HG03039 (cell line): ENCODE data around the gene BEND4.
"Not testable (repeated sequence)": the region's sequence is repeated elsewhere in the genome, so short reads cannot be mapped to it uniquely, and the experiment has no call there.

ENCODE experiments used
- ATAC-seq: cut with Tn5 transposase; IDR thresholded peaks from one replicate; pipeline ENCODE4 v1.9.1; 2021; ENCODE audit warnings: mild to moderate bottlenecking, moderate library complexity; ENCODE audit not compliant: unreplicated experiment

Gene BEND4

DNA sequence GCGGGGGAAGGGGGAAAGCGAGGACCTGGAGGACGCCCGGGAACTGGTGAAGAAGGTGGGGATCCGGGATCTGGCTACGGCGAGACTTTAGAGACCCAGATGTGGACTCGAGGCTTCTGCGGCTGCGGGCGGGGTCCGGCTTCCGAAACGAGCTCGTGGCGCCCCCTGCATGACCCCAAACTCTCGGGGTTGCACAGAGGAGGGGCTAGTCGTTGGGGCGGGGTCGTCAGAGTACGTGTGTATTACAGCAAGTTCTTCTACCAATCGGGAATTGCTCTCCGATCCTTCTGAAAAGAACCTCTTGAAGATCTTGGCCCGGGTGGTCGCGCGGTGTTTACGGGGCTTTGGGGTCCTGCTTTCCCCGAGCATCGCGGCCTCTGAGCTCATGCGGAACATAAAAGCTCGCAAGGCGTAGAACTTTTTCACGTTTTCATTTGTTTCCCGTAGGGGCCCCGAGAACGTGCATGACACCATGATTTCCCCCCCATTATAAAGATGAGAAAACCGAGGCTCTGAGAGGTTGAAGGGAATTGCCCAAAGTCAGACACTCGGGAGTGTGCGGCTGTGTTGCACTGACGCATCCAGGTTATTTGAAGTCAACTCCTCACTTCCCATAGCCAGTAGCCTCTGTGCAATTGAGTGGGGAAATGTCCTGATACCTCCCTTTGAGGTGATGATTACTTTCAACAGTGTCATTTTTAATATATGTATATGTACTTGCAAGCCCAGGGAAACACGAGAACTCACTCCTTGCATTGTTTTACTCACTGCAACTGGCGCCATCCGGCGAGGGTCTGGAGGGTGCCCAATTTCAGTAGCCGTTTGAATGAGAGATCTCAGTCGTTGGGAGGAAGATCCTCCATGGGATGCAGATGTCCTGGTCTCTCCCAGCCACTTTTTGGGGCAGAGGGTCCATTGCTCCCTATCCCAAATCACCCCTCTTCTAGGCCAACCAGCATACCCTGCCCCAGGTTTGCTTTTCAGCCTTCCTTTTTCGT lies at the start of gene BEND4:
Gene BEND4 (minus strand): TSS at position 149 of the 998 bp plus-strand sequence. CDS start 512 bp downstream, outside the sequence.
- ATAC-seq = no peak

DNA sequence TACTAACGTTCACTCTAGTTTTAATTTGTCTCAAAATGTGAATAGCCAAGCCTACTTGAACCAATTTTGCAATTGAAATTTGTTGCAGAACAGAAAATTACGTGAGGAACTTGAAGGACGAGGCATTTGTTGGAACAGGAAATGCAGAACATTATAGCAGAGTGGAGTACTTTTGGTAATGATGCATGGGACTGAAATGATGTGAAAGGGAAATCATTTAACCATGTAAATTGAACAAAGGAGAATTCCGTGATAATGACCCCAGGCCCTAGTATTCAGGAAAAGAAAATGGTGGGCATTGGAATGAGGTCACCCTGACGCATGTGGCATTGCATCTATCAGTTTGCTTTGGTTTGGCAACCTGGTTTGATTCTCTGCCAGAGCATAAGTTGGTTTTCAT lies 44.9 kb upstream of the BEND4 start:
- ATAC-seq = no peak

DNA sequence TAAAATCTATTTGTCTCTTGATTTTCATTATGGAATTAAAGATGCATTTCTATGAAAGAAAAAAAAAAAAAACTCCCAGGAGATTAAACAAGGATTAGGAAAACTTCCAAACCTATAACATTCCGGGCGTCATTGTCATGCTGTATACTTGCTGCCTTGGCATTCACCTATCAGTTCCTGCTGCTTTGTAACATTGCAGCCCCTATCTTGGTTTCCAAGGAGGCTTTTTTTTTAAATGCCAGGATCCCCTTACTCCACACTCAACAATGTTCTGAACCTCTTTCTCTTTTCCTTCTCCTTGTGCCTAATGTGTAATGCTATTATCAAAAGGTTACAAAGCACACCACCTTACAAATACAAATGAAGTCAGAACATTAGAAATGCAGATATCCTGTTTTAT lies 20.5 kb upstream of the BEND4 start:
- no peak for ATAC-seq

DNA sequence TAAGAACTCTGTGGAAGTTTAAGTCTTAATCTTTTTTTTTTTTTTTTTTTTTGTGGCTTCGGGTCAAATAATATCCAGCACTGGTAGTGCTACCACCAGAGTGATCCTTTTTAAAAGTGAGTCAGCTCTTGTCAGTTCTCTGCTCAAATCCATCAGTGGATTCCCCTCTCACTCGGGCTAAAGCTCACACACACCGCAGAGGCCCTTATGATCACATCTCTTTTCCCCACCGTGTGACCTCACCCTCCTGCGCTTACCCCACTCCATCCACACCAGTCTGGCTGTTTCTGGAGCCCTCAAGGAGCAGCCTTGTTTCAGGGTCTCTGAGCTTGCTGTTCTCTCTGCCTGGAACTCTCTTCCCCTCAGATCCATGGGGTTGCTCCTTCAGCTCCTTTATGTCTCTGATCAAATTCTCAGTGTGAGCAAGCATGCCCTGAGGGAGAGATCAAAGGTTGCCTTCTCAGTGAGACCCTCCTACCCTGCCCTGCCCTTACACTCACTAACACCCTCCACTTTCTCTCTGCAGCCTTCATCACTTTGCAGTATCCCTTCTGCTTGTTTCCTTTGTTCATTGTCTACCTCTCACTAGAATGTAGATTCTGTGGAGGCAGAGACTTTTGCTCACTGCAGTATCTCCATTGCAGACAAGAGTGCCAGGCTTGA lies 19.8 kb upstream of the BEND4 start:
- ATAC-seq = no peak

DNA sequence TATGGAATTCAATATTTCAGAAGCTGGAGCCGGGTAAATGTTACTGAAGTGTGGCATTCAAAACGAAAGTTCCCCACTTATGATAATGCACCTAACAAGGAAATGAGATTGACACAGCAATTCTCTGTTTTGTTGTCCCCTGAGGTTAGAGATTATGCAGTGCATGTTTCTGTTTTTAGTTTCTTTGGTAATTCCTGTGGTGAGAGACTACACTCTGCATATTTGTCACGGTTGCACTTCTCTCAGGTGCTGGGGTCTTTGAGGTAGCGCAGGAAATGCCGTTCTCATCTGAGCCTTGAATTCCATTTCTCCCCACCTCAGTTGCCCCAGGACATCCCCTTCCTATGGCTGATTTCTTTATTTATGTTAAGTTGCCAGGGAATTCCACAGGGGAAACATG lies 15.3 kb upstream of the BEND4 start:
- peak; percentile 100 for ATAC-seq

DNA sequence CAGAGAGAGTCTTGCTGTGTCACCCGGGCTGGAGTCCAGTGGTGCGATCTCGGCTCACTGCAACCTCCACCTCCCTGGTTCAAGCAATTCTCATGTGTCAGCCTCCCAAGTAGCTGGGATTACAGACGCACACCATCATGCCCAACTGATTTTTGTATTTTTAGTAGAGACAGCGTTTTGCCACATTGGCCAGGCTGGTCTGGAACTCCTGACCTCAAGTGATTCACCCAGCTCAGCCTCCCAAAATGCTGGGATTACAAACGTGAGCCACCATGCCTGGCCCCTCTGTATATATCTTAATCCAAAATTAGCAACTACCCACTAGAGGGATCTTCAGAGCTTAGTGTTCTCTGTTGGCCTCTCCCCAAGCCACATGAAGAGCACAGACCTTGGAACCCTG lies 13.7 kb upstream of the BEND4 start:
- ATAC-seq = not testable (repeated sequence)

DNA sequence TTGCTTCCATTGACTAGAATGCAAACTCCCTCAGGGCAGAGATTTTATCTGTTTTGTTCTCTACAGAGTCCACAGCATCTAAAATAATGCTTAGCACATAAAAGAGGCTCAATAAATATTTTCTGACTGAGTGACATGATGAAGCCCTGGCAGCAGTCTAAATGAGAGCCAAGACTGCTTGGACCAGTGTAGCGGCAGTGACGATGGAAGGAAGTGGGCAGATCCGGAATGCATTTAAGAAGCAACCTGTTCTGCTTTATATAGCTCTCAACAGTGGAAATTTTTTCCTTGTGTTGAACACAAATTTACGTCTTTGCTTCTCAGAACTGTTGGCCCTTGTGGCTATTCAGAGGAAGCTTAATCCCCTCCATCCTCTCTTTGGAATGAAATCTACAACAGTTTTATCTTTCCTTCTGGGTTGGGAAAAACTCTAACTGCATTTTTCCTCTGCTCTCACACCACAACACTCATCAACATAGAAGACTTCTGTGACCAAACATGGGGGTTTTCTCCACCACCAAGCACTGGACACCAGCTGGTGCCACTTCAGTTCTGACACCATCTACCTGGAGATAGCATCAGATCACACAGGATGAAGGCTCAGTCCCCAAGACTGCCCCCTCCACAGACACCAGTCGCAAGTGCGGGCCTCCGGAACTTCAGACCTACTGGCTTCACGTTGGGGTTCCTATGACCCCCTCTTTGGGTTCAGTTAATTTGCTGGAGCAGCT lies 7.0 kb upstream of the BEND4 start:
- ATAC-seq = no peak

DNA sequence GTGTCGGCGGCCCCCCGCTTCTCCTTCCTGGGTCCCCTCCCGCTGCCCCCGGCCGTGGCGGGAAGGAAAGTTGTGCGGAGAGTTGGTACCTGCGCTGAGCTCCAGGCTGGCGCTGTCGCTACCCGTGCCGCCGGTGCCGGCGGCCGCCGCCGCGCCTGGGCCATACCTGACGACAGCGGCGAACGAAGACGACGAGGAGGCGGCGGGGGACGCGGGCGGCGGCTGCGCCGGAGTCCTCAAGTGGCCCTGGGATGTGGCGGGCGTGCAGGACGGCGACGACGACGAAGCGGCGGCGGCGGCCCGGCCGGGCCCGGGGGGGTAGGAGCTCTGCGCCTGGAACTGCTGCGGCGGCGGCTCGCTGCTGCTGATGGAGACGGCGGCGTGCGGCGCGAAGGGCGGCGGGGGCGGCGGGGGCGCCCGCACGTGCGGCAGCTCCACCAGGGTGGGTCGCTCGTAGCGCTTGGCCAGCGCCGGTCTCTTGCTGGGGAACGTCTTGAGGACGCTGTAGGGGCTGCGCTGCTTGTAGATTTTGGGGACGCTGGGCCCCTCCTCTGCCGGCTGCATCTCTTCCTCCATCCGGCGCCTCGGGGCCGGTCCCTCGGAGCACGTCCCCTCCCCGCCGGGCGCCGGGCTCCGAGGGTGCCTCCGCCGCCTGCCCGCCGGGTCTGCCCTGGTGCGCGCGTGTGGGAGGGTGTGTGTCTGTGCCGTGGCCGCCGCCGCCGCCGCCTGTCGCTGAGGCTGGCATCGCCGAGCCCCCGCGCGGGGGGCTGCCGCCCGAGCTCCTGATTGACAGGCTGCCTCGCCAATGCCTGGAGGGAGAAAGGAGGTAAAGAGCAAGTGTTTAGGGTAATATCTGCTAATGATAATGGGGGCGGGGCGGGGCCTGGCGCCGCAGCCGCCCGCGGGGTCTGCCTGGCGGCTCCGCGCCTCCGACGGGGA lies 618 bp downstream of the BEND4 start:
- peak; percentile 49 for ATAC-seq

DNA sequence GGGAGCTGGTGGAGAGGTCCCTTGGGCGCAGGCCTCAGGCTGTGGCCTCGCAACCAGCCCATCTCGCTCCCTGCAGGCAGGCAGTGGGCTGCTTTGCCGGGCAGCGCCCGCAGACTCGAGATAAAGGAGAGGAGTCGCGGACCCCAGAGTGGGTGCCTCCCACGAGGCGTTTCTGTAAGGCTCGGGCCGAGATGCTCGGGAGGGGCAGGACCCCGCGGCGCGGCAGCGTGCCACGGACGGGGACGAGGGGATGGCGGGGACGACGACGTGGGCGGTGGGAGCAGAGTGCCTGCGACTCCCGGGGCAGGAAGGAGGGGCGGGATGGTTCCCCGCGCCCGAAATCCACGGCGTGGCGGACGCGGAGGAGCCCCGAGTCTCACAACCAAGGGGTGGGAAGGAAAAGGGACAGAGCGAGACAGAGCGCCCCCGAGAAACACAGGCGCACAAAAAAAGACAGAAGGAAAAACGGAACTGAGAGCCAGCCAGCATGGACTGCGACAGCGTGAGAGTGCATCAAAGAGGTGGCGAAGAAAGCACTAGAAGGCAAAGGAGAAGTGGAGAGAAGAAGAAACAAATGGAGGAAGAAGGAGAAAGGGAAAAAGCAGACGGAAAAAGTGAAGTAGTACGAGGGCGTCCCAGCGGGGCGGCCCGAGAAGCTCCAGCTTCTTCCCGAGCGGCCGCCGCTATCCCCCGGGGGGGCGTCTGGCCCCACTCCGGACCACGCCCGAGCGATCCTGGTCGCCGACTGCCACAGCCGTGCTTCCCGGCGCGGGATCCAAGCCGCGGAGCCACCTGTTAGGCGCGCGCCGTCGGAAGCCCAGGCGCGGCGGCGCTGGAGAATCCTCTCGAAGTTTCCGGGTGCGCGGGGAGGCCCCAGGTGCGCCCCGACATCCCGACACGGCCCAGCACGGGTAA lies 1.5 kb downstream of the BEND4 start:
- ATAC-seq = peak; percentile 28

DNA sequence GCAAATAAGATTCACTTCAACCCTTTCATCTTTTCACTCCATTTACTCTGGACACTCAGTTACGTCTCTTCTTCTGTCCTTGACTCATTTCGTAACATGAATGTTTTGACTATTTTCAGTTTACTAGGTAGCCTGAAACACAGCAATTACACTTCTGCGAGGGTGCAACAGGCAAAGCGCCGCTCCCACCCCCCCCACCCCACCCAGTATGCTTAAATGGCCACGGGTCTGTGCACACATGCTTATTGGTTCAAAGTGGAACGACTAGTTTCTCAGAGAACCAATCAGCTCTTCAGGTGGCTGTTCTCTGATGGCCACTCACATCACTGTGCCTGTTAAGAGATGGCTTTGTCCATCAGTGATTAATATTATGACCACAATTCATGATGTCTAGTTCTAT lies 3.5 kb downstream of the BEND4 start:
- no peak for ATAC-seq

DNA sequence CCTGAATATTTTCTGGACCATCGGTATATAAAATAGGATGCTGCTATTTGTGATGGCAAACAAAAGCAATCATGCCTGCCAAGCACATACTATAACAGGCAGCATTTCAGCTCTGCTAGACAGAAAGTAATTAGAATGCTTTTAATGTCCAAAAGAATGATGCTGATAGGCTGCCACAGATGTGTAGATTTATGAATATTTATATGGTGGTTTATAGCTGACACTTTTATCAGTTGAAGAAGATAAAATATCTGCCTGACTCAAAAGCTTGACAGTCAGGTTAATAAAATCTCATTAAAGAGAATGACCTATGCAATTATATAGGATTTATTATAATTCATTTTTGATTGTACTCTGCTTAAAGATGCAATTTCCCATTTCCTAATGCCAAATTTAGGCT lies 4.0 kb downstream of the BEND4 start:
- no peak for ATAC-seq

DNA sequence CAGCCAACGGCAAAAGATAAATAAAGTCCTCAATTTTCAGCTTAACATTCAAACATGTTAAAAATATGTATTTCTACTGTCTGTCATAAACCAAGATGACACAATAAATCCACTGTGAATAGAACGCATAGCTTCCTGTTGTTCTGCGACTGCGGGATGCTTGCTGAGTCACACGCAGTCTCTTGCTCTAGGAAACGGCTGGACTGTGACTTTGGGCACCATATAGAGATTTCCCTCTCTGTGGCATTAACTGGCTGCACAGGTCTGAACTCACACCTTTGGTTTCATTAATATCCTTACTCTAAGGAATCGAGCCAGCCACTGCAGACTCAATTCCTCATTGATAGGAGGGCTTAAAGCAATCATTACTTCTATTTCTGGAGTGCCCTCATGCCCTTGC lies 8.4 kb downstream of the BEND4 start:
- no peak for ATAC-seq

DNA sequence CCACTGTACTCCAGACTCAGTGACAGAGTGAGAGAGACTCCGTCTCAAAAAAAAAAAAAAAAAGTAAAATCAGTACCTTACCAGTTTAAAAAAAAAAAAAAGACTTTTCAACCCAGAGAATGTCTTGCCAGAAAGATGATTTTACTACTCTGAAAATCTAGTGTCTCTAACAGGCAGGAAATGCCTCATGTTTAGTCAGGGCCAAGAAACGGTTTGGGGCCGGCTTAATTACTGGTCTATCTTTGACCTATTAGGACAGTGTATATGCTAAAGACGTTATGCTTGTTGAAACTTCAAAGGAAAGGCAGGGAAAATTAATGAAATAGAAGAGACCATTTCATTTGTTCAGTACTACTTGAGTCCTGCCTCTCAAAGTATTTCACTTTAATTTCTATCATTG lies 9.9 kb downstream of the BEND4 start:
- no peak for ATAC-seq

DNA sequence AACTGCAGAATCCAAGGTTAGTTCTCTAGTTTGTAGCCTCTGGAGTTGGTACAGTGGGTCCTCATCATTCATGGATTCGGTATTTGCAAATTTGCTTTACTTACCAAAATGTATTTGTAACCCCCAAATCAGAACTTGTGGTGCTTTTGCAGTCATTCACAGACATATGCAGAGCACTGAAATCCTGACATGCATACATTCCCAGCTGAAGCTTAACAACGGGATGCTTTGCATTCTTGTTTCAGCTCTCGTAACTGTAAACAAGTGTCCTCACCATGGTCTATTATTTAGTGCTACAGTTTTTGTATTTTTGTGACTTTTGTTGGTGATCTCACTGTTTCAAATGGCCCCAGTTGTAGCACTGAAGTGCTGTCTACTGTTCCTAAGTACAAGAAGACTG lies 16.1 kb downstream of the BEND4 start:
- no peak for ATAC-seq

DNA sequence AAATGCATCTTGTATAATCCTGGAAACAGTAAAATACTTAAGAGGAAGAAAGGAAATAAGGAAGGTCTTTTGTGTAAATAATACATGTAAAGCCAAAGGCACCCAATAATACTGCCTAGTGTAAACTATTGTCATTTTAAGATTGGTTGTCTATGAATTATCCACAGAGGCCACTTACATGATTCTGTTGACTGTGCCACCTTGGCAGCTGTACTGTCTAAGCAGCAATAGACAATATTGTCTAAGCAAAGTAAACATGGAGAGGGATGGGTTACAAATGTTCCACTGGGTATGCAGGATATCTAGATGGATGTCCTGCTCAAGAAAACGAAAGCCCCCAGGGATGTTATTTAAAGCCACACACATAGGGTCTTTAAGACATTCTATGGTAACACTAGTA lies 19.4 kb downstream of the BEND4 start:
- no peak for ATAC-seq

DNA sequence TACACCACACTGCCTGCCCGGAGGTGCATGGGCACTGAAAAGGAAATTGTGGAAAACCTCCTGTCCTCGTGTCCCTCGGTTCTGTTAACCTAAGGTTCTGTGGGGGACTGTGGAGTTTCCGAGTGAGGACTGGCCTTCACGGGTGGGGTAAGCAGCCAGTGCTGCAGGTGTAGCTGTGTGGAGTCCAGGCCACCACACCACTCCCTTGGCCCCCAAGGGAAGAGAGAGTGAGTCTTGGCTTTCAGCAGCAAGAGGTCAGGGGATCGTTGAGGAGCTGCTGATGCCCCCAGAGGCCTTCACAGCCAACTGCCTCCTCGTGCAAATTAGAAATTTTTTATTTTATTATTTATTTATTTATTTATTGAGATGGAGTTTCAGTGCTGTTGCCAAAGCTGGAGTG lies 20.4 kb downstream of the BEND4 start:
- ATAC-seq = no peak

DNA sequence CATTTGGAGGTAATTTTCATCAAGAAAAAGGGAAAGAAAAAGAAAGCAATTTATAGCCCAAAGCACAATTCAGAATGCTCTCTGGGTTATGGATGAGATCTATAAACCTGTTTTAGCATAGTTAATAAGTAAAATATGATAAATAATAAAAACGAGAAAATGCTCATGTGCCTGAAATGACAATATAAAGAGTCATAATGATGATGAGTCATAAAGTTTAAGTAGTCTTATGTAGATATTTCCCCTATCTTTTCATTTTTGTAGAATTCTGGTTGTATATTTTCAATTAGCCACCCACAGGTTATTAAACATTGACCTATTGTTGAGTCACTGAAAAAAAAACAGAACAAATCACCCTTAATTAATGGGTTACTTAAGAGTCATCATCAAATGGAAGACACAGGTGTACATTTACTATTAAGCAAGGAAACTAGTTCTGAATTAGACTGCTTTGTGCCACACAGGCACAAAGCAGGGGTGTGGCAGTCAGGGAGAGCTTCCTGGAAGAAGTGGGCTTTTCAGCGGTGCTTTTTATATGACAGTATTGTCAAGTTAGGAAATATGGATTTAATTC lies 29.3 kb downstream of the BEND4 start:
- no peak for ATAC-seq

DNA sequence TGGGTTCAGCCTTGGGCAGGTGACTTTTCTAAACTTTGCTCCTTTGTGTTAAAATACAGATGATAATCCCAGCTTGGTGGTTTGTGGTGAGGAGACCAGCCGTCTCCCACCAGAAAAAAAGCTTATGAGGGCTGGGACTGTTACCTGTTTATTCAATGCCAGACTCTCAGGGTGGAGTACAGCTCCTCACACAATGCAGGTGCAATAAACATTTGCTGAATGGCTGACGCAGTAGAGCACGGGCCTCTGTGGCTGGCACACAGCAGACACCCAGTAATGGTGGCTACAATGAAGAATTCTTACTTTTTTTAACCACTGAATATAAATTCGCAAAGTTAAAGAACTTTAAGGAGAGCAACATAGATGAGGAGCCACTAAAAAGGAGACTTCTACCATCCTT lies 30.2 kb downstream of the BEND4 start:
- ATAC-seq = no peak

DNA sequence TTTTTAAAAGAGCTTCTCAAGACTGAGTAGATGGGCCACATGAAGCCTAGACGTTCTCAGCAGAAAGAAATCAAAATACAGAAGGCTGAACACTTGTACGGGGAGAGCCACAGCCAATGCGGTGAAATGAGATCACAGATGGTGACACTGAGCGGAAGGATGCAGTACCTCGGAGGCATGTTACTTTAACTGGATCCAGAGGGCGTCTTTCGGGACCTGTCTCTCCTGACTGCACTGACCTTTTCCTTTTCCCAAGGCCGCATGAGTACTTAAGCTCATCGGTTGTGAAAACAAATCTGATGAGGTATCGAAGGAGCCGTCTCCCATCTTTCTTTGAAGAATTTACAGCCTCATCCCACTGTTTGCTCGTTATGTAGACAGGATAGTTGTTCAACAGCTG lies 32.6 kb downstream of the BEND4 start:
- ATAC-seq = no peak
